Activated CD4-positive, alpha-beta T cell treated with anti-CD3 and anti-CD28 coated beads, Interleukin-2, amount 50 U/mL, for 24 hours (primary cell): ENCODE data around the gene COL1A1.

Experiments
- DNase-seq, 2 donors: peaks; one replicate each; pipeline ENCODE4 v3.0.0-alpha.2; 2020; ENCODE audit warnings: low read depth in 1 of 2, low spot score in 1 of 2

COL1A1 gene

GRCh38 chr17:50213026-50214022 is 11.9 kb upstream of the COL1A1 start:
- DNase-seq = no peak

GRCh38 chr17:50212121-50212843 is 10.9 kb upstream of the COL1A1 start:
- no peak for DNase-seq

- no peak for DNase-seq
Measured at GRCh38 chr17:50211249-50212120, 10.1 kb upstream of the COL1A1 start.

GRCh38 chr17:50210240-50211225 is 9.1 kb upstream of the COL1A1 start:
- no peak for DNase-seq

GRCh38 chr17:50209472-50210239 is 8.2 kb upstream of the COL1A1 start:
- no peak for DNase-seq

- DNase-seq = no peak
Measured at GRCh38 chr17:50209133-50209471, 7.7 kb upstream of the COL1A1 start.

- no peak for DNase-seq
Measured at GRCh38 chr17:50208611-50209061, 7.2 kb upstream of the COL1A1 start.

GRCh38 chr17:50207792-50208567 is 6.5 kb upstream of the COL1A1 start:
- DNase-seq = no peak

- no peak for DNase-seq
Measured at GRCh38 chr17:50207315-50207714, 5.9 kb upstream of the COL1A1 start.

- DNase-seq = no peak
Measured at GRCh38 chr17:50206604-50207293, 5.3 kb upstream of the COL1A1 start.

GRCh38 chr17:50205963-50206505 is 4.6 kb upstream of the COL1A1 start:
- no peak for DNase-seq

- no peak for DNase-seq
Measured at GRCh38 chr17:50205111-50205962, 3.9 kb upstream of the COL1A1 start.

GRCh38 chr17:50204431-50204830 is 3.0 kb upstream of the COL1A1 start:
- DNase-seq = no peak

- no peak for DNase-seq
Measured at GRCh38 chr17:50203604-50204345, 2.3 kb upstream of the COL1A1 start.

GRCh38 chr17:50203086-50203485 is 1.7 kb upstream of the COL1A1 start:
- no peak for DNase-seq
